ENCODE data around the gene TCF7L1.
"Not testable (repeated sequence)": the region's sequence is repeated elsewhere in the genome, so short reads cannot be mapped to it uniquely, and the experiment has no call there.

Gene TCF7L1

DNA sequence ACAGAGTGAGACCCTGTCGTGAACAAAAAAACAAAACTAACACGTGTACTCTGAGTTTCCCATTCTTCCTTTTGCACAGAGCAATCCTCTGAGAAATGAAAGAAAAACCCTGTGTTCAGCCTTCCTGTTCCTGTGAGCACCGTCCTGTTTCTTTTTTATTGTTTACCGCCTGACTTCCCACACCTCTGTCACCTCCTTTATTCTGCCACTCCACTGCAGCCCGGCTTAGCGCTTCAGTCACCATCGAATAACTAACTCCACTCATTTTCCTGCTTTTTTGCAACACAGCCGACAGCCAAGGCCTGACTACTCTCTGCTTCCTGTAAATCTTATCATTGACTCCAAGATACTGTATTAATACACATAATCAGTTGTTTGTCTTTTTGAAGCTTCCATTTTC is 153.7 kb downstream of the TCF7L1 start:
- no peak for DNase-seq

DNA sequence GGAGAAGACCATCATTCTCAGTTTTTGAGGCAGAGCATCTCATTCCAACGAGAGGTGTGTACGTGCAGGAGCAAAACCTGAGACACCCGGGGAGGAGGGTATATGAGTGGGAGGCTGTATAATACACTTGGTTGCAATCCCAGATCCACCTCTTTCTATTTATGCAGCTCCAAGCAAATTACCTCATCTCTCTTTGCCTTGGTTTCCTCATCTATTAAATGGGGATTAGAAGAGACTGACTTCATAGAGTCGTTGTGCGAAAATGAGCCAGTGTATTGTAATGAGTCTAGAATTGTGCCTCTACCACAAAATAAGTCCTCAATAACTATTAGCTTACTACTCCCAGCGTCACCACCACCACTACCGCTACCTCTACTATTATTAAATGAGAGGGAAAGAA is 154.5 kb downstream of the TCF7L1 start:
- DNase-seq: no peak

DNA sequence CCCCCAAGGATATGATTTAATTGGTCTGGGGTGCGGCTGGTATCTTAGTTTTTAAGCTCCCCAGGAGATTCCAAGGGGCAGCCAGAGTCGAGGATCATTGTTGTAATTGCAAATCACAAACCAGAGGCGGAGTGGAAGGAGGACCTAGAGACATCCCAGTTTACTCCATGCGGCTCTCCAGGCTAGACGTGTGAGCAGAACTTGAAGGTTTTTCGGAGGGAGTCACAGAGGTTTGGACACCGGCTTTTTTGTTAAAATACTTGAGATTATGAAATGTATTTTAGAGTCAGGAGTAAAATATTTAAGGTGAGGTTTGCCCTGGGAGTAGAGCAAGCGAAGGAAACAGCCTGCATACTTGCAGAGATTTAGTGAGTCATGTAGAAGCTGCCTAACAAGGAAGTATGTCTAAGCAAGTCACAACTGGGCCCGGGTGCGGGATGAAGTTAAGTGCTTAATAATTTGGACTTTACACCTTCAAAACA is 155.1 kb downstream of the TCF7L1 start:
- DNase-seq: peak; percentile 77

DNA sequence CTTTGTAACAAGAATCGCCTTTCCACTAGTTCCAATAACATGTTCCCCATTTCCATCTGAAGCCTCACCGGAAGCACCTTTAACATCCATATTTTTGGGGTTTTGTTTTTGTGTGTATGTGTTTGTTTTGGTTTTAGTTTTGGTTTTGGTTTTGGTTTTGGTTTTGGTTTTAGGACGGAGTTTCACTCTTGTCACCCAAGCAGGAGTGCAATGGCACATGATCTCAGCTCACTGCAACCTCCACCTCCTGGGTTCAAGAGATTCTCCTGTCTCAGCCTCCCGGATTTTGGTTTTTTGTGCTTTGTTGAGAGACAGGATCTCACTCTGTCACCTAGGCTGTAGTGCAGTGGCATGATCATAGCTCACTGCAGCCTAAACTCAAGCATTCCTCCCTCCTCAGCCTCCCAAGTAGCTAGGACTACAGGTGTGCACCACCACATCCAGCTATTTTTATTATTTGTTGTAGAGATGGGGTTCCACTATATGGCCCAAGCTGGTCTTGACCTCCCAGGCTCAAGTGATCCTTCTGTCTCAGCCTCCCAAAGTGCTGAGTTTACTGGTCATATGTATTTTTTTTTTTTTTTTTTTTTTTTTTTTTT is 158.3 kb downstream of the TCF7L1 start:
- no peak for DNase-seq

DNA sequence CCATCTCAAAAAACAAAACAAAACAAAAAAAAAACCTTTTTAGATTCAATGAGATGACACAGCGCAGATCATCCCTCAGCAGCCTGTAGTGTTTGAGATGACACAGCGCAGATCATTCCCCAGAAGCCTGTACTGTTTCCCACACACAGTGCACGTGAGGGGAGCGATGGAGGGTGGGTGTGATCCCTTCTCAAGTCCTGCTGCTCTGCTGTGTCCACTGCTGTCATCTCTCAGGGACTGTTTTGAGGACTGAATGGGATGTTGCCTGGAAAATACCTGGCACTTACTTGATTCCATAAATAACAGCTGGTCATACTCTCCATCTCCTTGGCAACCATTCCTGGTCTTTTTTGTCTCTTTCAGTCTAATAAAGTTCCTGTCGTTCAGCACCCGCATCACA is 168.9 kb downstream of the TCF7L1 start:
- no peak for DNase-seq

DNA sequence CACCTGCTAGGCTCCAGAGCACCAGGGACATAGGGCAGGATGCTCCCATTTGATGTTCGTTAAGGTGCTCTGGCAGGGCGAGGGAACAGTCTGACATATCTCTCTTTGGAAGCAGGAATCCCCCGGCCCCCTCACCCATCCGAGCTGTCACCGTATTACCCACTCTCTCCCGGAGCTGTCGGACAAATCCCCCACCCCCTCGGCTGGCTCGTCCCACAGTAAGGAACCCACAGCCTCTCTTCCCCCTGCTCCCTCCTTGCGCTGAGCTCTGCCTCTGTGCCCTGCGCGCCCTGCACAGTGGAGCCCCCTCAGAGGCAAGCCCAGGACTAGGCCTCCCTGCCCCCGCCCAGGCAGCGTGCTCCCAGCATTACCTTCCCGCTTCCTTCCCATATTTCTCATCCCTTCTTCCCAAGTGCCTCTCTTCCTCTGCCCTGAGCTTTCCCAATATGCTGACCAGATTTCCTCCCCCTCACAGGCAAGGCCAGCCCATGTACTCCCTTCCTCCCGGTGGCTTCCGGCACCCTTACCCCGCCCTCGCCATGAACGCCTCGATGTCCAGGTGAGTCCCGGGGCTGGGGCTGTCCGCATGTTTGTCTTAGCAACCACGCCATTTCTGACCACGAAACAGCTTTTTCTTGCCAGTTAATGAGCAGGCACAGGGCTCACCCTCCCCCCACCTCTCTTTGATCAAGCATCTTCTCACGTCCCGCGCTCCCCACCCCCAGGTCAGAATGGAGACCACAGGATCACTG is 170.8 kb downstream of the TCF7L1 start:
- DNase-seq: no peak

DNA sequence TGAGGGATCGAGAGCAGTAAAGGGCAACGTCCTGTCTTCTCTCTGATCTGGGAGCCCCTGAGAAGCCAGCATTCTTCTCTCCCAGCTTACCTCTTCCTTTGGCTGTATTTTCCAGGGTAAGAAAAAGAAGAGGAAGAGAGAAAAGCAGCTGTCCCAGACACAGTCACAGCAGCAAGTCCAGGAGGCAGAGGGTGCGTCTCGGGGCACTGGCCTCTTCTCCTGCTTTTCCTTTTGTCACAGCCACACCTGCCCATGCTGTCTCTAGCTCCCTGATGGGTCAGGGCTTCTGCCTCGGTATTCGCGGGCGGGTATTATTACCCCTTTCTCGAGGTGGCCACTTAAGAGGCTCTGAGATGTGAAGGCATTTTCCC is 174.3 kb downstream of the TCF7L1 start:
- no peak for DNase-seq

DNA sequence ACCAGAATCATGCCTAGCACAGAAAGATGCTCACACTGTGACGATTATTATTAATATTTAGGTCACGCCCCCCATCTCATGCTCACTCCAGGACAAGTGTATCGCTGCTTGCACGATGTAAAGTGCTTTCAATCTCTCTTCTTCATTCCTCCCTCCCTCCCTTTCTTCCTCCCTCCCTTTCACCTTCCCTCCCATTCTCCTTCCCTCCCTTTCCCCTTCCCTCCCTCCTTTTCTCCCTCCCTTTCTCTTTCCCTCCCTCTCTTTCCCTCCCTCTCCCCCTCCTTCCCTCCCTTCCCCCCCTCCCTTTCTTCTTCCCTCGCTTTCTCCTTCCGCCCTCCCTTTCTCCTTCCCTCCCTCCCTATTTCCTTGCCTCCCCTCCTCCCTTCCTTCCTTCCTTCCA is 175.0 kb downstream of the TCF7L1 start:
- no peak for DNase-seq

DNA sequence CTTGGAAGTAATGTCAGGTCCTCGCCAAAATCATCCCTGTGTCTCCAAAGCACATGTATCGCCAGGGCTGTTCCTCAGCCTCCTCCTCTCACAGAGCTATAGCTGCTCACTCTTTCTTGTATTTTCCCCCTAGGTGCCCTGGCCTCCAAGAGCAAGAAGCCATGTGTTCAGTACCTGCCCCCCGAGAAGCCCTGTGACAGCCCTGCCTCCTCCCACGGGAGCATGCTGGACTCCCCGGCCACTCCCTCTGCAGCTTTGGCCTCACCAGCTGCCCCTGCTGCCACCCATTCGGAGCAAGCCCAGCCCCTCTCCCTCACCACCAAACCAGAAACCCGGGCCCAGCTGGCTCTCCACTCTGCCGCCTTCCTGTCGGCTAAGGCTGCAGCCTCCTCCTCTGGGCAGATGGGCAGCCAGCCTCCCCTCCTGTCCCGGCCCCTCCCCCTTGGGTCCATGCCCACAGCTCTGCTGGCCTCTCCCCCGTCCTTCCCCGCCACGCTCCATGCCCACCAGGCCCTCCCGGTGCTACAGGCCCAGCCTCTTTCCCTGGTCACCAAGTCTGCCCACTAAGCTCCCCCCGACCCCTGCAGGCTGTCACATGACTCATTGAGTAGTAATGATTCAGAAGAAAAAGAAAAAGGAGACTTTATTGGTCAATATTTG is 175.8 kb downstream of the TCF7L1 start:
- peak; percentile 25 for DNase-seq

DNA sequence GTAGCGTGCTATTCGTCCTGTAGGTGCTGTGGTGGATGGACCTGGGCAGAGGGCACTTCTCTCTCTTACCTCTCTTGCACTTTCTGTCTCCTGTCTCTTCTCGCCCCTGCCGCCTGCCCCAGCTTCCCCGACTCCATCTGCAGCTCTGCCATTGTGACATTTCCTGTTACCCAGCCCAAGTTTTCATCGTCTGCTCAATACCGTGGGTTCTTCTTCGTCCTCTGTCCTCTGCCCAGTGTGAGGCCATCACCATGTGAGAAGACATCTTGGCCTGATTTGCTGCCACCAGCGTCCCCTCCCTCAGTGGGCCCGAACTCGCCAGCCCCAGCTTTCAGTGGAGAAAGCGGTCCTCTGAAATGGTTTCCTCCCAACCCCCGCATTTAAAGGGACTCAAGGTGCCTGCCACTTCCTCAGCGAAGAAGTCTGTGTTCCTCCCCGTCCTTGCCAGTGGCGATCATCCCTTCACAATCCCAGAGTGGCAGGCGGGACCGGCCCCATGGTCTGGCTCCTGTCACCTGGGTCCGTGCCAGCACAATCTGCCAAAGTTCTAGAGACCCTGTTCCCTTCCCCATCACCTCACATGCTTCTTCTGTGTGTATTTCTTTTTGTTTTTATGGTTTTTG is 176.6 kb downstream of the TCF7L1 start:
- no peak for DNase-seq

DNA sequence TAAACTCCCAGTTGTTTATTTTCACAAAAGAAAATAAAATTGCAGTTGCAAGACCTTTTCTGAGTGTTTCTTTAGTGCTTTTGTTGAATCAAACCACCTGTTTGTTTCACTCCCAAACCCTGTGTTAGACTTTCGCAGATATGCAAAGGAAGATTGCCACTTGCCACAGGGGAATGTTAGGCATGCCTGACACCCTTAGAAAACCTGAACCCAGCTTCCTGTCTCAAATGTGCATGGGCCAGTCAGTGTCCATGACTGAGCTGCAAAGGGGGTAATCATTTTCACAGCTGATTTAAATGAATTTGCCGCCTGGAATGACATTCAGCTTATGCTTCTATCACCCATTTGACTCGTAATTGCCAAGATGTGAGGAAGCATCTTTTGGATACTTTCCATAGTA is 177.1 kb downstream of the TCF7L1 start:
- DNase-seq: no peak

DNA sequence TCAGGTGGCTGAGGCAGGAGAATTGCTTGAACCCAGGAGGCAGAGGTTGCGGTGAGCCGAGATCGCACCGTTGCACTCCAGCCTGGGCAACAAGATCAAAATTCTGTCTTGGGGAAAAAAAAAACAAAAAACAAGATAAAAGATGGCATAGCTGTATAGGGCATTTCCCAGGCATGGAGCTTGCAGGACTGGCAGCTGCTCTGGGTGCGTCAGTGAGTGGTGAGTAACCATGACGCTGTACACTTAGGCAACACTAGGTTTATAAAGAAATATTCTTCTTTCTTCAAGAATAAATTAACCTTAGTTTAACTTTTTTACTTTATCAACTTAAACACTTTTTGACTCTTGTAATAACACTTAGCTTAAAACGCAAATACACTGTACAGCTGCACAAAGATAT is 179.2 kb downstream of the TCF7L1 start:
- peak; percentile 30 for DNase-seq

DNA sequence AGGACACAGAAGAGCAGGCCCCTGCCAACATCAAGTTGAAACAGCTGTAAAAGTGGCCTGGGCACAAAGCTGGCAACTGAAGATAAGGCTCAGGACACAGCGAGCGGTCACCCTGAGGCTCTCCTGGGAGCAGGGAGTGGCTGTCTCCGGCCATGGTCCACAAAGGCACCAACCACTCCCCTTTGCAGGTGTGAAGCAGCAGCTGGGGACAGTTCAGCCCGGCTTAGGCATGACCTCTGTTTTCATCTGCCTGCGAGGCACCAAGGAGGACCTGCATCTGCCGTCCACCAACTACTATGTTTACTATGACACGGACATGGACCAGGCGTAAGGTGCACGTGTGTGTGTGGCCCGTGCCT is 181.7 kb downstream of the TCF7L1 start:
- no peak for DNase-seq

DNA sequence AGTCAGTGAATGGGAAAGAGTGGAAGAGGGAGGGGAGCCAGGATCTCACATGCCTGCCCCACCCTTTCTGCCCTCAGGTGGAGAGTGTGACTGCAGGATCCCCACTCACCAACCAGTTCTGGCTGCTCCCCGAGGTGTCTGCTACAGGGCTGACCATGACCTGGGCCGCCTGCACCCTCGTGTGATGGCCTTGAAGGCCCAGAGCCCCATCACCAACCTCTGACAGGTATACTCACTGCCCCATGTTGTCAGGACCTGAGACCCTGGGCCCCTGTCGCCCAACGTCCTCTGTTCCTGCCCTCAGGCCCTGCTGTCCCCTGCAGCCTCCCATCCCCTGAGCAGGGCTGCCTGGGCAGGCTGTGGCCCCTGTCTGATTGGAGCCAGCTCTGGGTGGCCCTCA is 182.7 kb downstream of the TCF7L1 start:
- DNase-seq: not testable (repeated sequence)

DNA sequence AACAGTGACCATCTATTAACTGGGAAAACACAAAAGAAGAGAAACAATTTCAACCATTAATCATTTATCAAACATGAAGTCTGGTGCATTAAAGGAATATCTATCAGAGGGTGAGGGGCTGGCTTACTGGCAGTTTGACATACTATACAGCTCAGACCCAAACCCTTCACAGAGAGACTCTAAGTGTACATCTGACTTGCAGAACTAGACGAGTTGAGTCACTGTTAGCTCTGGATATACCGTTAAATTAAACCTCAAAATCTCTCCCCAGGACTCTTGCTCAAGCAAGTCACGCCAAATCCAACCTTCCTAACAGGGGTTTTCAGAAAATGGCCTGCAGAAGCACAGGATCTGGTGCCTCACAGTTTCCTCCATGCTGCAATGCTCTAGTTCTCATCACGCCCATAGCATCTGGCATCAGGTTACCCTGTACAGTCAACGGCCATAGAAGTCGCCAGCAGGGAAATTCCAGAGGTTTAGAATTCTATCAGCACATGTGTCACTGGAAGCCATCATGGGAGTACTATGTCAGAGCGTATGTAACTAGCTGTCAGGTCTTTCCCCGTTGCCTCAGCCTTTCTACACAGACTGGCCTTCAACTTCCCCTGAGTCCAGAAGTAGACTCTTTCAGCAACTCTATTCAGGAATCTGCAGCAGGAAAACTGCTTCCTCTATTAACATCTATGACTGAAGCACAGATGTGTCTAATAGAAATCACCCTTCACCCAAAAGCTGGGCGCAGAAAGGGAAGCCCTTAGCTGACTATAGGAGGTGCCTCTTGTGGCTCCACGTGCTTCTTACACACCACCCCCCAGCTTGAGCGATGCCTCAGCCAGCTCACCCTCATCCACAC is 185.3 kb downstream of the TCF7L1 start:
- peak; percentile 84 for DNase-seq

DNA sequence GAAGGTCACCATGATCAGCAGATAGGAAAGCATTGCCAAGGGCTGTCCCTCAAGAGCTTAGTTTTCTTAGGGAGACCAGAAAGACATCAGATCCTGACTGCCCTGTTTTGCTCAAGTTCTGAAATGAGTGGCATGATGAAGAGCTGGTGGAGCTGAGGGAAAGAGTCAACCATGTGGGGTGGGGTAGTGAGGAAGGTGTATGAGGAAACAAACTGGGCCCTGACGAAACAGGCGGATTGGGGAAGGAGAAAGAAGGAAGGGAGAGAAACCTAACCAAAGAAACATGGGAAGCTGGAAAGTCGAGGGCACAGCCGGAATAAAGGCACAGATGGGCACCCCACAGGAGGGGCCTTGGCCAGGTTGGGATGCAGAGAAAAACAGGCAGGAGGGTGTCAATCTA is 186.6 kb downstream of the TCF7L1 start:
- DNase-seq: no peak

DNA sequence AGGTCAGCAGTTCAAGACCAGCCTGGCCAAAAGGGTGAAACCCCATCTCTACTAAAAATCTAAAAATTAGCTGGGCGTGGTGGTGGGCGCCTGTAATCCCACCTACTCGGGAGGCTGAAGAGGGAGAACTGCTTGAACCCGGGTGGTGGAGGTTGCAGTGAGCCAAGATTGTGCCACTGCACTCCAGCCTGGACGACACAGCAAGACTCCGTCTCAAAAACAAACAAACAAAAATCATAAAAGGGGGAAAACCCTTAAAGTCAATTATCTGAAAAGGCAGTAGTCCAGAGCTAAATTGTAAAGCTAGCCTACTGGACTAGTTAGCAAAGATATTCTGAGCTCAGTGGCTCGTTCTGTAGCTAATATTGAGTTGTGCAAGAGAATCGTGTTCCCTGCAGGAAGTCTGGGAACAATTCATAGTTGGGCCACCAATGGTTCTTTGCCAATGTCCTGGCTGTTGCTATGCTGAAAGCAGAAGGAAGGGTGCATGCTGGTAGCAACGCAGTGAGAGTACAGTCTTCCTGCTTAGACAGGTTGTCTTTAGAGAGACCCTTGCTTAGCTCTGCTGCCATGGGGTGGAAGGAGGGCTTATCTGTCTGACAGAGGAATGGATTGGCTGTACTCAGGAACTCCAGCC is 190.3 kb downstream of the TCF7L1 start:
- DNase-seq: no peak

DNA sequence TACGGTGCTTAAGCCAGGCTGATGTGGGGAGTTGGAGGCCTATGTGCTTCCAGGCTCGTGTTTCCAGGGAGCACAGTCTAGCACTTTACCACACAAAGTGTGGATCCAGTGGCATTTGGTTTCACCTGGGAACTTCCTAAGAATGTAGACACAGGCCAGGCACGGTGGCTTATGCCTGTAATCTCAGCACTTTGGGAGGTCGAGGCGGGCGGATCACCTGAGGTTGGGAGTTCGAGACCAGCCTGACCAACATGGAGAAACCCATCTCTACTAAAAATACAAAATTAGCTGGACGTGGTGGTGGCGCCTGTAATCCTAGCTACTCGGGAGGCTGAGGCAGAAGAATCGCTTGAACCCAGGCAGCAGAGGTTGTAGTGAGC is 190.8 kb downstream of the TCF7L1 start:
- DNase-seq: not testable (repeated sequence)

DNA sequence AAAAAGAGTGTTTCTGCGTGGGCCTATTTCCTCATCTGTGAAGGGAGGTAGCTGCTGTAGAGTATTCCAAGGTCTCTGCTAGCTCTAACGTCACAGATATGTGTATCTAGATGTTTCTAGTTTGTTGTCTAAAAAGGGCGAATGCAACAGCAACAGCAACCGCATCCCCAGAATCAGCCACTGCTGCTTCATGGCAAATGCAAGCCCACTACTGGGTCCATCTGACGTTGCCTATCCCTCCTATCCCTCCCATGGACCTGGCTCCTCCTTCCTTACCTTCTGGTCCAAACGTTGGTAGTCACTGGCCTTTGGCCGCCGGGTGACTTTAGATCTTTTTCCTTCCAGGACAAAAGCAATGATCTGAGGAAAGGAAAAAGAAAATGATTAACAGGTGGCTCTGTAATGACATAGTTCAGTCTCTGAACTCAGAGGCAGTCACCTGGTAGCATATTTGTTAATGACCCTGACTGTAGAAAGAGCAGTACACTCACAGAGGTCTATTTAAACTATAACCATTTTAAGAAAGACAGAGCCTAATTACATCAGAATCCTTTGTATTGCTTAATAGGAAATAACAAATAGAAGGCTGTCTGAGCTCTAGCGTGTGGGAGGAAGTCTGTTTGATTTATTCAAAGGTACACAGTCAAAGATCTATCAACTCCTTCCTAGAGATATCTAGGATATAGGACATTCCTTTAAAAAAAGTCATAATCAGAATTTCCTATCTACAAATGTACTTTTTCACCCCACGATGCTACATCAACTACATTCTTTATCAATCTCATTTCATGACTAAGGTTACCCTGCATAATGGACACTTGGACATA is 191.7 kb downstream of the TCF7L1 start:
- DNase-seq: no peak

DNA sequence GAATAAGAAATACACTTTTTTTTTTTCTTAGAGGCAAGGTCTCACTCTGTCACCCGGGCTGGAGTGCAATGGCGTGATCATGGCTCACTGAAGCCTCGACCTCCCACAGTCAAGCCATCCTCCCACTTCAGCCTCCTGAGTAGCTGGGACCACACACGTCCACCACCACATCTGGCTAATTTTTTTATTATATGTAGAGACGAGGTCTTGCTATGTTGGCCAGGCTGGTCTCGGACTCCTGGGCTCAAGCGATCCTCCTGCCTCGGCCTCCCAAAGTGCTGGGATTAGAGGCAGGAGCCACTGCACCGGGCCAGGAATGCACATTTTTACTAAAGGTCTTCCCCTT is 192.2 kb downstream of the TCF7L1 start:
- no peak for DNase-seq

DNA sequence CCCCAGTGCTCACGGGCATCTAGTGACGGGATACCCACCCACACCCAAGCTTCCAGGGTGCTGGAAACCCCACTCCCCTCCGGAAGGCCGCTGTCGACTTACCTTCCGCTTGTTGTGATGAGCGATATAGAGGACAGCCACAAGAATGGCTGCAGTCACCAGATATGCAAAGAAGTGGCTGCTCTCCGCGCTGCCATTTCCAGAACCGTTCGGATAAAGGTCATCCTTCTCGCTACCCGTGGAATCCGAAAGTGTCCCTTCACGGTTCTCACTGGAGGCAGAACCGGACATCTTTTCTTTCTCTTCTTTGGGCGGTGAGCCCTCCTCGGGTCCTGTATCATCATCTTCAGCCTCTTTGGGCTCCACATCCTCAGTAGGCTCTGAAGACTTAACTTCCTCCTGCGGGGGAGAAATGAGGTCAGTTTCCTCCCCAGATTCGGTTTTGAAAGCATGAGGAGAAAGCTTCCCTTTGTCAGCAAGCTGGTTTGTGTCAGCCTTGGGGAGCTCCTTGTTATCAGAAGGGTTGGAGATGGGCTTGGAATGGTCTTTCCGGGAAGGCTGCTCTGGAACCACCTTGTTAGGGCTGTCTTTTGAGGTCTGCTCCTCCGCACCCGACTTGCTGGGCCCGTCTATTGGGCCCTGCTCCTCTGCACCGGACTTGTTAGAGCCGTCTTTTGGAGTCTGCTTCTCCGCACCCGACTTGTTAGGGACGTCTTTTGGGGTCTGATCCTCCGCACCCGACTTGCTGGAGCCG is 193.4 kb downstream of the TCF7L1 start:
- DNase-seq: no peak
